Trophoblast cell (in vitro differentiated cells and primary cell): ENCODE results near the gene AOC2.
"Not testable (repeated sequence)": the region's sequence is repeated elsewhere in the genome, so short reads cannot be mapped to it uniquely, and the experiment has no call there.

ENCODE experiments used
- DNase-seq, 2 donors: peaks; one replicate each; pipeline ENCODE4 v3.0.0-alpha.2; 2016
- H2AFZ ChIP-seq: 2 replicates; pipeline ENCODE4 v1.6.1; 2013; ENCODE audit warnings: low read length, moderate library complexity, mild to moderate bottlenecking; ENCODE audit not compliant: insufficient read depth, poor library complexity
- H2AK5ac ChIP-seq: 2 replicates; pipeline ENCODE4 v1.6.1; 2013; ENCODE audit warnings: mild to moderate bottlenecking, low read length
- H2BK120ac ChIP-seq: 2 replicates; pipeline ENCODE4 v1.6.1; 2013; ENCODE audit warnings: low read length, mild to moderate bottlenecking, moderate library complexity; ENCODE audit not compliant: insufficient read depth, poor library complexity
- H2BK12ac ChIP-seq: 2 replicates; pipeline ENCODE4 v1.6.1; 2013; ENCODE audit warnings: mild to moderate bottlenecking, low read length, moderate library complexity
- H2BK5ac ChIP-seq: 2 replicates; pipeline ENCODE4 v1.6.1; 2013; ENCODE audit warnings: low read length, low read depth, moderate library complexity, mild to moderate bottlenecking; ENCODE audit not compliant: poor library complexity
- H3K14ac ChIP-seq: 2 replicates; pipeline ENCODE4 v1.6.1; 2013; ENCODE audit warnings: mild to moderate bottlenecking, low read length
- H3K18ac ChIP-seq: 2 replicates; pipeline ENCODE4 v1.6.1; 2013; ENCODE audit warnings: mild to moderate bottlenecking, low read length
- H3K23ac ChIP-seq: 2 replicates; pipeline ENCODE4 v1.6.1; 2013; ENCODE audit warnings: low read length
- H3K27ac ChIP-seq: 2 replicates; pipeline ENCODE4 v1.5.1; 2013; ENCODE audit warnings: low read depth, mild to moderate bottlenecking, inconsistent platforms, low read length, moderate library complexity
- H3K27me3 ChIP-seq: 2 replicates; pipeline ENCODE4 v1.6.1; 2013; ENCODE audit warnings: inconsistent platforms, mild to moderate bottlenecking, low read length, moderate library complexity; ENCODE audit not compliant: insufficient read depth
- H3K36me3 ChIP-seq, 2 experiments: 1 replicate in 1 of 2; 2 replicates in 1 of 2; pipeline ENCODE4 v1.6.1; 2013; ENCODE audit warnings: low read length in 2 of 2, mild to moderate bottlenecking in 2 of 2, moderate library complexity in 1 of 2; ENCODE audit not compliant: insufficient read depth in 2 of 2, control insufficient read depth in 1 of 2
- H3K4ac ChIP-seq: 2 replicates; pipeline ENCODE4 v1.6.1; 2013; ENCODE audit warnings: low read depth, mild to moderate bottlenecking, low read length, moderate library complexity
- H3K4me1 ChIP-seq, 2 experiments: 1 replicate in 1 of 2; 2 replicates in 1 of 2; pipeline ENCODE4 v1.6.1; 2013; ENCODE audit warnings: low read length in 2 of 2, mild to moderate bottlenecking in 2 of 2, moderate library complexity in 1 of 2; ENCODE audit not compliant: insufficient read depth in 2 of 2, control insufficient read depth in 1 of 2
- H3K4me2 ChIP-seq: 2 replicates; pipeline ENCODE4 v1.6.1; 2013; ENCODE audit warnings: inconsistent platforms, mild to moderate bottlenecking, low read length, moderate library complexity
- H3K4me3 ChIP-seq: 2 replicates; pipeline ENCODE4 v1.5.1; 2013; ENCODE audit warnings: mild to moderate bottlenecking, low read depth, low read length, inconsistent platforms
- H3K79me1 ChIP-seq: one replicate; pipeline ENCODE4 v1.6.1; 2013; ENCODE audit warnings: low read length
- H3K79me2 ChIP-seq: 2 replicates; pipeline ENCODE4 v1.6.1; 2013; ENCODE audit warnings: low read length, mild to moderate bottlenecking; ENCODE audit not compliant: control insufficient read depth, insufficient read depth, poor library complexity
- H3K9ac ChIP-seq: 2 replicates; pipeline ENCODE4 v1.6.1; 2013; ENCODE audit warnings: mild to moderate bottlenecking, low read length
- H3K9me3 ChIP-seq: 2 replicates; pipeline ENCODE4 v1.6.1; 2013; ENCODE audit warnings: low read depth, mild to moderate bottlenecking, control low read depth, inconsistent platforms, low read length; ENCODE audit not compliant: insufficient read depth
- H4K12ac ChIP-seq: 2 replicates; pipeline ENCODE4 v1.6.1; 2013; ENCODE audit warnings: low read depth, mild to moderate bottlenecking, low read length, moderate library complexity
- H4K8ac ChIP-seq: 2 replicates; pipeline ENCODE4 v1.6.1; 2013; ENCODE audit warnings: low read depth, mild to moderate bottlenecking, low read length, moderate library complexity
- H4K91ac ChIP-seq: one replicate; pipeline ENCODE4 v1.6.1; 2013; ENCODE audit warnings: low read depth, mild to moderate bottlenecking, low read length, moderate library complexity
- WGBS: extraction: QIAGEN DNeasy Blood & Tissue Kit; methylation state at CpG from one replicate; pipeline ENCODE4 v1.1.7; 2013; ENCODE audit warnings: missing lambda C conversion rate; ENCODE audit not compliant: insufficient read length, insufficient coverage; ENCODE audit errors: extremely low coverage; 5-methylcytosine and 5-hydroxymethylcytosine counted together

AOC2 gene

DNA sequence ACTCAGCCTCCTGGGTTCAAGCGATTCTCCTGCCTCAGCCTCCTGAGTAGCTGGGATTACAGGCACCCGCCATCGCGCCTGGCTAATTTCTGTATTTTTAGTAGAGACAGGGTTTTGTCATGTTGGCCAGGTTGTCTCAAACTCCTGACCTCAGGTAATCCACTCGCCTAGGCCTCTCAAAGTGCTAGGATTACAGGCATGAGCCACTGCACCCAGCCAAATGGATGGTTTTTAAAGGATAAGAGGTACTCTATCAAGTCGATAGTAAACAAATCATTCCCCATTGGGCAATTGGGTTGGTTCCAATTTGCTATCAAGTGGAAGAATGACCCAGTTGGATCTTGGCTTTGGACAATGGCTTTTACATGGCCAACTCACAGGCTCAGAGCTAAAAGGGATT is 37.3 kb downstream of the AOC2 start:
- H3K18ac ChIP-seq, H3K79me1 ChIP-seq, H3K4me3 ChIP-seq, H2AK5ac ChIP-seq, H3K27ac ChIP-seq, DNase-seq, H2BK12ac ChIP-seq, H2BK120ac ChIP-seq, H4K12ac ChIP-seq, H4K91ac ChIP-seq, H3K23ac ChIP-seq, H3K4ac ChIP-seq, H3K79me2 ChIP-seq, H3K4me2 ChIP-seq, H3K14ac ChIP-seq, H3K4me1 ChIP-seq, H3K9me3 ChIP-seq, H4K8ac ChIP-seq, H3K9ac ChIP-seq, H2BK5ac ChIP-seq, H3K27me3 ChIP-seq, H2AFZ ChIP-seq, H3K36me3 ChIP-seq: not testable (repeated sequence)
- no CpG with 5 or more reads among the region's 6 CpGs for WGBS

DNA sequence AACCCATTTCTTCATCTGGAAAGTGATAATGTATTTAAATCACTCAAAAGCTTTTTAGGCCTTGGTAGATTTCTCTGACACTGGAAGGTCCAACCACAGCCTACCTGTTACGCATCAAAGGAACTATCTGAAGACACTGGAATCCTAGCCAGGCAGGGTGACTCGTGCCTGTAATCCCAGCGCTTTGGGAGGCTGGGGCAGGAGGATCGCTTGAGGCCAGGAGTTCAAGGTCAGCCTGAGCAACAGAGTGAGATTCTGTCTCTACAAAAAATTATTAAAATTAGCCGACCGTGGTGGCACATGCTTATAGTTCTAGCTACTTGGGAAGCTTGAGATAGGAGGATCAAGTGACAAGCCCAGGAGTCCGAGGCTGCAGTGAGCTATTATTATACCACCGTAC is 37.8 kb downstream of the AOC2 start:
- H3K18ac ChIP-seq: no peak overlapping the region

DNA sequence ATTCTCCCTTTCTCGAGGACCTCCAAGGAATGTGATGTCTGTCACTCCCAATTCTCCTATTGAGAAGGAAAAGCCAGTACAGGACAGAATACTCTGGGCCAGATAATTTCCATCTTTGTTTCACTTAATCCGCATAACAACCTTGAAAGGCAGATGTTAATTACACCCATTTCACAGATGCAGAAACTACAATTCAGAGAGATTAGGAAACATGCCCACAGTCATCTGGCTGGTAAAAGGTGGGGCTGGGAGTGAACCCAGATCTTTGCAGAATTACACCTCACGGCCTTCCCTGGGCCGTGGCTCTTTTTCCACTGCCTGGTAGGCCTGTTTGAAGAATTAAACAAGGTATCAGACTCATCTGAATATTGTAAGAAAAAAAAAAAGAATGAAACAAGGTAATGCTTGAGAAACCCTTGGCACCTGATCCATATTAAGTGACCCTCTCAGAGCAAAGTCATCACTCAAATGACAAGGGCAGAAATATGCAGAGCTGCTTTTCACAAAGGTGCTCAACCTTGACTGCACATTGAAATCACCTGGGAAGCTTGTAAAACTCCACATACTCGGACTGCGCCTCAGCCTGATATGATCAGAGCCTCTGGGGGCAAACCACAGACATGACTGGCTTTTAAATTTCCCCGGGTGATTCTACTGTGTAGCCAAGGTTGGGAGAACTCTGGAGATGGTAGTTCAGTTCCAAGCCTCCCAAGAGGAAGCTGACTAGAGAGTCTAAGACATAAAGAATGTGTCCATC is 39.6 kb downstream of the AOC2 start:
- Histone ChIP-seq H3K79me1 (no peaks in the 10 kb centered on the region), H4K91ac (no peak overlapping the region), H3K18ac (no peak overlapping the region), H3K9ac (no peak overlapping the region), H4K8ac (no peak overlapping the region), H2BK12ac (no peak overlapping the region), H3K4ac (no peak overlapping the region), H2AFZ (no peak overlapping the region), H3K23ac (no peak overlapping the region), H3K79me2 (no peaks in the 10 kb centered on the region), H3K9me3 (no peaks in the 10 kb centered on the region), H3K4me3 (no peak overlapping the region), H3K14ac (no peak overlapping the region), H2BK5ac (no peak overlapping the region), H3K27me3 (no peaks in the 10 kb centered on the region), H4K12ac (no peak overlapping the region), H2BK120ac (no peak overlapping the region), H3K4me2 (no peak overlapping the region), H3K4me1 (no peaks in the 10 kb centered on the region), H3K36me3 (no peaks in the 10 kb centered on the region), H2AK5ac (no peak overlapping the region), H3K27ac (no peak overlapping the region)
- no CpG with 5 or more reads among the region's 7 CpGs for WGBS
- DNase-seq: peak; percentile 45 to 54

More for the DNA sequence above, 37.8 kb downstream of the AOC2 start:
- H2AK5ac ChIP-seq: no peak overlapping the region
- no peak overlapping the region for H2BK120ac ChIP-seq
- H3K4me3 ChIP-seq: no peak overlapping the region
- H3K4ac ChIP-seq: no peak overlapping the region
- no peak overlapping the region for H4K8ac ChIP-seq
- no peaks in the 10 kb centered on the region for H3K36me3 ChIP-seq
- H3K14ac ChIP-seq: no peak overlapping the region
- H2BK5ac ChIP-seq: no peak overlapping the region
- DNase-seq: no peak
- H4K12ac ChIP-seq: no peak overlapping the region
- H3K79me2 ChIP-seq: no peaks in the 10 kb centered on the region
- no CpG with 5 or more reads among the region's 8 CpGs for WGBS
- H3K27ac ChIP-seq: no peak overlapping the region
- no peaks in the 10 kb centered on the region for H3K79me1 ChIP-seq
- H3K9me3 ChIP-seq: no peaks in the 10 kb centered on the region
- no peak overlapping the region for H3K4me2 ChIP-seq
- H3K27me3 ChIP-seq: peaks cover 2% of the 10 kb centered on the region
- H4K91ac ChIP-seq: no peak overlapping the region
- no peak overlapping the region for H2BK12ac ChIP-seq
- H3K4me1 ChIP-seq: peaks cover 0 to 5% of the 10 kb centered on the region in 2 experiments
- no peak overlapping the region for H3K23ac ChIP-seq
- H2AFZ ChIP-seq: no peak overlapping the region
- no peak overlapping the region for H3K9ac ChIP-seq

DNA sequence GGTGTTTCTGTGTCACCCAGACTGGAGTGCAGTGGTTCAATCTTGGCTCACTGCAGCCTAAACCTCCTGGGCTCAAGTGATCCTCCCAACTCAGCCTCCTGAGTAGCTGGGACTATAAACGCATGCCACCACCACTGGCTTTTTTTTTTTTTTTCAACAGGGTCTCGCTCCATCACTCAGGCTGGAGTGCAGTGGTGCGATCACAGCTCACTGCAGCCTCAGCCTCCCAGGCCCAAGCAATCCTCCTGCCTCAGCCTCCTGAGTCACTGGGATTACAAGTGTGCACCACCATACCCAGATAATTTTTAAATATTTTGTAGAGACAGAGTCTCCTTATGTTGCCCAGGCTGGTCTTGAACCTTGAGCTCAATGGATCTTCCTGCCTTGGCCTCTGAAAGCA is 41.4 kb downstream of the AOC2 start:
- not testable (repeated sequence) for H2AK5ac ChIP-seq, H3K4me1 ChIP-seq, H2BK12ac ChIP-seq, H3K27me3 ChIP-seq, H2BK5ac ChIP-seq, H3K27ac ChIP-seq, H3K36me3 ChIP-seq, H3K79me1 ChIP-seq, H3K4me2 ChIP-seq, DNase-seq, H3K9ac ChIP-seq, H3K9me3 ChIP-seq, H2AFZ ChIP-seq, H3K23ac ChIP-seq, H3K14ac ChIP-seq, H2BK120ac ChIP-seq, H3K79me2 ChIP-seq, H4K12ac ChIP-seq, H3K4me3 ChIP-seq, H4K8ac ChIP-seq, H3K4ac ChIP-seq, H4K91ac ChIP-seq, H3K18ac ChIP-seq
- WGBS: no CpG with 5 or more reads among the region's 3 CpGs
